Activated effector memory CD4-positive, alpha-beta T cell treated with anti-CD3 and anti-CD28 coated beads, Interleukin-2, amount 50 U/mL, for 16 hours (primary cell): Measurements from ENCODE around the gene MASTL.
"Not testable (repeated sequence)": the region's sequence is repeated elsewhere in the genome, so short reads cannot be mapped to it uniquely, and the experiment has no call there.

Experiments
- DNase-seq: peaks from one replicate; pipeline ENCODE4 v3.0.0-alpha.2; 2020

MASTL gene

GRCh38 chr10:27155066-27155754, at the start of gene MASTL:
MASTL (plus strand) TSS chr10:27155352; CDS start chr10:27155427, 75 bp downstream.
- DNase-seq: peak; percentile 98

GRCh38 chr10:27108165-27108564, 47.0 kb upstream of the MASTL start:
- DNase-seq: no peak

DNA sequence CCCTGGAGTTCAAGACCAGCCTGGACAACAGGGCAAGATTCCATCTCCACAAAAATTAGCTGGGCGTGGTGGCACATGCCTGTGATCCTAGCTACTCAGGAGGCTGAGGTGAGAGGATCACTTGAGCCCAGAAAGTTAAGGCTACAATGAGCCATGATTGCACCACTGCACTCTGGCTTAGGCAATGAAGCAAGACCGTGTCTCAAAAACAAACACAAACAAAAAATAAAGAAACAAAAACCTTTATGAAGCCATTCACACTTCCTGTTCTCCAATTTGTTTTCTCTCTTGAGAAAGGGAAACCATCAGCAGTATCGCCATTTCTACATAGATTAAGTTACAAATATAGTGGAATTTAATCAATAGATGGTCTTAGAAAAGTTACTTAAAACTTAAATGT, 20.8 kb upstream of the MASTL start:
- DNase-seq: no peak

DNA sequence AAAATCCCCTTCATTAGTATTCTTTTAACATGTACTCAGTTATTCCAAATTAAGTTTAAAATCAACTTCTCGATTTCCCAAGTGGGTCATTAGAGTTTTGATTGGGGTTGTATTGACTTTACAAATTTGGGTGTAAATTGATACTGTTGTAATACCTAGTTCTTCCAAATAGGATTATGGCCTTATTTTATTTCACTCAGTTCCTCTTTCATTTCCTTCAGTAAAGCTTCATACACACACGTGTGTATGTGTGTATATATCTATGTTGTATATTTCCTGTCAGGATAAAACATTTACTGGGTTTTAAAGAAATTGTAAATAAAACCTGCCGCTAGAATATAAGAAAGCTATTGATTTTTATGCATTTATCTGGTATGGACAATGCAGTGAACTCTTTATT, 16.9 kb upstream of the MASTL start:
- no peak for DNase-seq

DNA sequence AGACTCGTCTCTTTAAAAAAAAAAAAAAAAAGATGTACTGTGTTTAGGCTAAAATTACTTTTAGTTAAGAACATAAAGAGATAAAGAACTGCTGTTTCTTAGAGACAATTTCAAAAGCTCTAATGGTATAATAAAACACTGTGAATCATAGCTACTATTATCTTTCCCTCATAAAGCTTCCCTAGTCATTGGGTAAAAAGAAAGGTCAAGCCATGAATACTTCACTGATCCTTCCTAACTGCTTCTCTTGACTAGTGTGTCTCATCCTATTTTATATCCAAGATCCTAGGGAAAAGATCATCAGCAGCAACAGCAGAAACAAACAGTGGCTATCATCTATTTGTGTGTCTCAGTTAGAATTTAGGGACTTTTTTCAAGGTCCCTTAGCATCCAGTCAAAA, 11.5 kb upstream of the MASTL start:
- DNase-seq: no peak

GRCh38 chr10:27145937-27146336, 9.2 kb upstream of the MASTL start:
- no peak for DNase-seq

DNA sequence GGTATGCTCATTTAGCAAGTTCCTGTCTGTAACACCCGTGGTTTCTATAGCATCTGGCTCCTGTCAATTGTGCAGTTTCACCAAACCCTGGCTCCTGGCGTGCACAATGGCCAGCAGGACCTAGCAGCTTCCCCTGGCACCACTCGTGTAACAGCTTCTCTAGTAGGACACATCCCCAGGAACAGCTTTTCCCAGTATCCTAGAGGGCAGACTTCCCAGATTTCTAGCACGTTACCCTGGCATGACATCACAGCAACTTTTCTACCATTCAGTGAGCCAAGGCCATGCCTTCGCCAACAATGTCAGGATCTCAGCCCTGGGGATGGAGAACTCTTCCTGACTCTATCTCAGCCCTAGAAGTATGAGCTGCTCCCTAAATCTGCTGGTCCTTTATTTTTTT, 7.5 kb upstream of the MASTL start:
- no peak for DNase-seq

DNA sequence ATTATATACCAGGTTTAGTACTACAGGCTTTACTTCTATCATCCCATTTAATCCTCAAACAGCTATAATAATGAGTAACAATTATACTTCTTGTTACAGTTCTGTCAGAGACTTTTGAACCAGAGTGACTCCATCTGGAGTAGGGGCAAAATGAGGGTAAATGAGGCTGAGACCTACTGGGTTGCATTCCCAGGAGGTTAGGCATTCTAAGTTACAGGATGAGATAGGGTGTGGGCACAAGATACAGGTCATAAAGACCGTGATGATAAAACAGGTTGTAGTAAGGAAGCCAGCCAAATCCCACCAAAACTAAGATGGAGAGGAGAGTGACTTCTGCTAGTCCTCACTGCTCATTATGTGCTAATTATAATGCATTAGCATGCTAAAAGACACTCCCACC, 4.9 kb upstream of the MASTL start:
- no peak for DNase-seq

- no peak for DNase-seq
Measured at GRCh38 chr10:27152687-27153086, 2.5 kb upstream of the MASTL start.

DNA sequence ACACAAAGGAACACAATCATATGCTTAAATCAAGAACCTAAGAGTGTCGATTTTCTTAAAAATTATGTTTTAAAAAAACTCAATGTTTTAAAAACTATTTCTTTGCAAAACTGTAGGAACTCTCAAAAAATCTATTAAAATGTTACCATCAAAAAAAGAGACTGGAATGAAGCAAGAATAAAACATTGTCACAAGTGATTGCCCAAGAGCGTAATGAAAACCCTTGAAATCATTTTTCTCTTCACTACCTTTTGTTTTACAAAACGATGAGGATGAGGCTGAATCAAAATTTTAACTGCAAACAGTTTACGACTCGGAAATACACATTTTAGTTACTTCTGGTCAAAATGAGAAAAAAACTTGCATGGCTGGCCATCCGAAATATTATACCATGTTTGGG, 1.8 kb upstream of the MASTL start:
- DNase-seq: no peak

DNA sequence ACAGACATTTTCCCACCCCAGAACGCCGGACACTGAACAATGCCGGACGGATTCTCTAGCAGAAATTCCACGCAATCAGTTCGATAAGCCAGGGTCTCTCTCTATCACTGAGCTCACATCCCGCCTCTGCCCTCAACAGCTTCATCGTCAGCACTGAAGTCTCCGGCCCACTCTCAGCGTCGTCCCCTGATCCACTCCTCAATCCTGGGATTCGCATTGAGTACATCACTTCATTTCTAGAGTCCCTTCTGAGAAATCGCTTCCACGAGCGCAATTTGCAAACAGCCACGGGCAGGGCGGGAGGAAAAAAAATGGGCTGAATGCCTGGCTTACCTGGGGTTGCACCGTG, 1.3 kb upstream of the MASTL start:
- DNase-seq: no peak

GRCh38 chr10:27156566-27156965, 1.4 kb downstream of the MASTL start:
- DNase-seq: not testable (repeated sequence)

GRCh38 chr10:27157150-27157549, 2.0 kb downstream of the MASTL start:
- no peak for DNase-seq

DNA sequence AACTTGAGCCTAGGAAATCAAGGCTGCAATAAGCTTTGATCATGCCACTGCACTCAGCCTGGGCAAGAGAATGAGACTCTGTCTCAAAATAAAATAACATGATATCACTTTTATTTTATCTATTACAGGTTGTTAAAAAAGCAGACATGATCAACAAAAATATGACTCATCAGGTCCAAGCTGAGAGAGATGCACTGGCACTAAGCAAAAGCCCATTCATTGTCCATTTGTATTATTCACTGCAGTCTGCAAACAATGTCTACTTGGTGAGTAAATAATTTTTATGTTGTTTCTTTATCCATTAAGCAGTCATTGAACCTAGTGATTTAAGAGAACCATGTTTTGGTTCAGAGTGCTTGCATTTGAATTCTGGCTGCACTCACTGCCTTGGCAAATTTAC, 3.3 kb downstream of the MASTL start:
- DNase-seq: no peak

DNA sequence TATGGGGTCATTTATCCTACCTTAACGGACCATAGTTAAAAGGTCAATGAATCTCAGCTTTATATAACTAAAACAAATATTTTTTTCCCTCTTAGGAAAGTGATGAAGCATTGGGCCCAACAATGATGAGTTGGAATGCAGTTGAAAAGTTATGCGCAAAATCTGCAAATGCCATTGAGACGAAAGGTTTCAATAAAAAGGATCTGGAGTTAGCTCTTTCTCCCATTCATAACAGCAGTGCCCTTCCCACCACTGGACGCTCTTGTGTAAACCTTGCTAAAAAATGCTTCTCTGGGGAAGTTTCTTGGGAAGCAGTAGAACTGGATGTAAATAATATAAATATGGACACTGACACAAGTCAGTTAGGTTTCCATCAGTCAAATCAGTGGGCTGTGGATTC, 14.7 kb downstream of the MASTL start:
- no peak for DNase-seq

DNA sequence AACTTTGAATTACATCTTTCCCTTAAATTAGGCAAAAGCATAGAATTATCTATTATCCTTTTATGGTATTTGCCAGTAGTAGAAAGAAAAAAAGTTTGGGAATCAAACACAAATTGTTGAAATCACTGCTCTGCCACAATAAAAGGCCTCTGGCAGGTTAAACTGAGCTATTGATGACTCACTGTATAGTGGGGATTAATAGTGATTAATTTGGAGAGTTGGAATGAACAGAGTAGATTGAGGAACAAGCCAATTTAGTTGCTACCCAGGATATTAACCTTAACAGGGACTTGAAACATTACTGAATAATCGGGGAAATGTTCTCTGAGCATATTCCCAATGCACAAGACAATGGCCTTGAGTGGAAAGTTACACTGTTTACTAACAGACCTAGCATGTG, 33.1 kb downstream of the MASTL start:
- no peak for DNase-seq

DNA sequence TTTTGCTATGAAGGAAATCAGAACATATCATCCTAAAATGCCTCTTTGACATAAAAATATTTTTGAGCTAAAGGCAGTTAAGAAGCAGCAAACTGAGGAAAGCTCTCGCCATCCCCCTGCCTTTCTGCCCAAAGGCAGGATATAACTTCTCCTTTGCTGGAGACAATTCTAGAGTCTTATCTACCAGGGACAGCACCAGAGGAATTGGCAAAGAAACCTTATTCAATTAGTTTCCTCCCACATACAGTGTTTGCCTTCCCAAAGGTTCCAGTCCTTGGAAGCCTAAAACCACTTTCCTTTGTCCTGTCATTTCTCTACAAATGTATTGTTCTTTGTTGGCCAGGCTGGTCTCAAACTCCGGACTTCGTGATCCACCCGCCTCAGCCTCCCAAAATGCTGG, 33.7 kb downstream of the MASTL start:
- DNase-seq: no peak

DNA sequence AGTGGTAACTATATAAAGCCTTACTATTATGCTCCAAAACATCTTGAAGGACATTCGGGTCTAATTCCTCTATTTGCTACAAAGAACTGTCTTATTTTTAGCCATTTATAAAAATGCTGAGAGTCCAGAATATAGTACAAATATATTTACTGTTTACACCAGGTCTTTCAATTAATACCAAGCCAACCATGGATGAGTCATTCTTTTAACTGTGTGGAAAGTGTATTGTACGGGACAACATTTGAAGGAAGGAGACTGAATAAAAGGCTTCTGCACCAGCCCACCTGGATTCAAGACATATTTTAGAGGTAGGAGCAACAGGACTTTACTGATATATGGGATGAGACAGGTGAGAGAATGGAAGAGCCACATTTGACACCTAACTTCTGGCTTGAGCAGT, 35.4 kb downstream of the MASTL start:
- DNase-seq: no peak

DNA sequence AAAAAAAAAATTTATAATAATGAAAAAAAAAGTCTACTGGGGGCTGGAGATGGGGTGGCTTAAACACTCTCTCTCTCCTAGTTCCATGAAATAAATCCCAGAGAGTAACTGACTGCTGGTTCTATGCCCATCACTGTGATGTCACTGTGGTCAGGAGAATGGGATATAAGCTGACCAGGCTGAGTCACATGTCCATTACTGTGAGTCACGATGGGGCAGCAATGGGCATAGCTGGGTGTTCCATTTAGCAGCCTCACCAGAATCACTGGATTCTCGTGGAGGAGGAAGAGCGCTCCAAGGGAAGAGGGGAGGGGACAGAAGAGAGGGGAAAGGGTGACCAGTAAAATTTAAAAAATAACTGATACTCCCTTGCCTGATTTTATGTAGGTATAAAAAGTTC, 37.1 kb downstream of the MASTL start:
- DNase-seq: no peak

DNA sequence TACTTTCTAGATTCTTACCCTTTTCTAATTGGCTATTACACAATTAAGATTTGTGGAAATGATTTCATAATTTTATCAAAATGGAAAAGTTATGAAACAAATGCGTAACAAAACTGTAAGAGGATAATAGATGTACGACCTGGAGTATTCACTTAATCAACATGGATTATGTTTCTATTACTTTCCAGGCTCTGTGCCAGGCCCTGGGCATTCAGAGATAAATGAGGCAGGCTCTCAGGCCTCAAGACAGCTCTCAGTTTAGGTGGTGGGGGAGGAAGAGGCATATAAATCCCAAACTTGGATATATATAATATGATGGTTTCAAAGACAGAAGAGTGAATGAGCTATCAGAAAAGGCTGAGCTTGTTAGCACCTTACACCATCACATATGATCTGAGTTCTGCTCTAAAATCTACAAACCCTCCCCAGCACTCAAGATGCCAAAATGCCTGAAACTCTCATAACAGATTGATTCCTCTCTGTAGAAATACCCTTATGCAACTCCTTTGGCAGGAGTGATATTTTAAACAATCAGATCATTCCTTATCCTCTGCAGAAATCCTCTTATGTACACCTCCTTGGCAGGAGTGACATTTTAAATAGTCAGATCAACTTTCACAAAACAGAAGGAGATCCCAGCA, 42.9 kb downstream of the MASTL start:
- no peak for DNase-seq

GRCh38 chr10:27203806-27204205, 48.7 kb downstream of the MASTL start:
- no peak for DNase-seq

GRCh38 chr10:27207350-27207749, 52.2 kb downstream of the MASTL start:
- no peak for DNase-seq

DNA sequence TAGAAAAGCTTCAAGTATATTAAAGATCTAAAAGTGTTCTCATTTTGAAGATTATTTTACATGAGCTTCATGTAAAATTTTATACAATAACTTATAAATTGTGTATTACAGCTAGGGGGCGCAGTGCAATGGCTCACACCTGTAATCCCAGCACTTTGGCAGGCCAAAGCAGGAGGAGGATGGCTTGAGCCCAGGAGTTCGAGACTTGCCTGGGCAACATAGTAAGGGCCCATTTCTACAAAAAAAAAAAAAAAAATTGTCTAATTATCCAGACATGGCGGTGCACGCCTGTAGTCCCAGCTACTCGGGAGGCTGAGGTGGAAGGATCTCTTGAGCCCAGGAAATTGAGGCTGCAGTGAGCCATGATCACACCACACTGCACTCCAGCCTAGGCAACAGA, 68.8 kb downstream of the MASTL start:
- DNase-seq: peak; percentile 76

DNA sequence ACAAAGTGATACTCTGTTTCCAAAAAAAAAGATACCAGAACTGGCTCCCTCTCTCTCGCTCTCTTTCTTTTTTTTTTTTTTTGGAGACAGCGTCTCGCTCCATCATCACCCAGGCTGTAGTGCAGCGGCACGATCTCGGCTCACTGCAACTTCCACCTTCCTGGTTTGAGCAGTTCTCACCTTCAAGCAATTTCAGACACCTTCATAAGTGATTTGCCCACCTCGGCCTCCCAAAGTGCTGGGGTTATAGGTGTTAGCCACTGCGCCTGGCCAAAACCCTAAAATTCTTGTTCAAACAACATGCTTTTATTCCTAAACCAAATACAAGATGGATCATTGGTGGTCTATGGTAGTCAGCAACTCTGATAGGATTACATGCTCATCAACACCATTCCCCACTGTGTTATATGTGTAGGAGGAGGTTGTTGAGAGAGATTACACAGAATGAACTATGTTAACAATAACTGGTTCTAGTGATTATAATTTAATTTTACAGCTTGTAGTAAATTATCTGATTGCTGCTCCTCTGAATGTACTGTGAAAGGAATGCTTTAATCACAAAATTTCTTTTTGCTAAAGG, 69.9 kb downstream of the MASTL start:
- no peak for DNase-seq
